ENCODE results near the gene HOXB13. TPM values are rescaled to one million over a fixed set of nuclear protein-coding genes. Genes with fewer than 3 reads are reported as not detected.
"Not testable (repeated sequence)": the region's sequence is repeated elsewhere in the genome, so short reads cannot be mapped to it uniquely, and the experiment has no call there.

The HOXB13 gene
- total RNA-seq, 1 experiment from 2014 or later = 10.2 TPM

DNA sequence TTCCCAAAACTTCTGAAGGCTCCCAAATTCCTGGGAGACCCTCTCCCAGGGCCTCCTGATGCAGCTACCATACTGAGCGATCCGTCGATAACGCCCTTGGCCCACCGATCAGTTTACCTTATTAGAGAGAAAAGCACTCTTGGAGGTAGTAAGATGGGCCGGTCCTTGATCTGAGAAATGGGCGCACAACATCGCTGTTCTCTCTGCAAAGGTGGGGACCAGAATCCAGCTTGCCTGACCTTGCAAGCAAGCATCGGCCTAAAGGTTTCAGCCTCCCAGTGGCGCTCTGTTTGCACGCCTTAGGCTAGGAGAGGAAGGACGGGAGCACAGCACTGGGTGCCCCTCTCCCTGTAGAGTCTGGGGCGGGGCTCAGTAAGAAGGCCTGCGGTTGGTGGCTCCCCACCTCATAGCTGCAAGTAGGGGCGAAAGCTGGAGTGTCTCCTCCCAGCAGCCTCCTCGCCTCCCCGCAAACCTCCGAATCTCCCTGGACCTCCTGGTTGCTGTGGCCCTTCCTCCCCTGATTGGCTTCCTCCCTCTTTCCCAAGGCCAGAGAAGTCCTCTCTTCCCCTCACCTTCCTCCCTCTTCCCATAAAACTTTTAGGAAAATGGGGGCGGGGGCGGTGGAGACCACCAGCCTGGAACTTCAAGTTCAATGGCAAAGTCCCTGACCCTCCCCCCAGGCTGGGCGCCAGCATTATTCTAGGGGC is 6.2 kb downstream of the HOXB13 start, which contains the start of gene PRAC1:
Gene PRAC1, minus strand, starts transcription at position 318 of the 707 bp plus-strand sequence. Its CDS starts 126 bp downstream, at position 192.
- peak within 1 kb of the TSS; percentile 60 for H3K4me3 ChIP-seq
- H3K27me3 ChIP-seq = no peaks in the 10 kb centered on the region
- H3K36me3 ChIP-seq = no peaks in the 10 kb centered on the region; the same call in 1 of the 2 replicates
- DNase-seq = no peak
- no peaks in the 10 kb centered on the region for H3K9me3 ChIP-seq

DNA sequence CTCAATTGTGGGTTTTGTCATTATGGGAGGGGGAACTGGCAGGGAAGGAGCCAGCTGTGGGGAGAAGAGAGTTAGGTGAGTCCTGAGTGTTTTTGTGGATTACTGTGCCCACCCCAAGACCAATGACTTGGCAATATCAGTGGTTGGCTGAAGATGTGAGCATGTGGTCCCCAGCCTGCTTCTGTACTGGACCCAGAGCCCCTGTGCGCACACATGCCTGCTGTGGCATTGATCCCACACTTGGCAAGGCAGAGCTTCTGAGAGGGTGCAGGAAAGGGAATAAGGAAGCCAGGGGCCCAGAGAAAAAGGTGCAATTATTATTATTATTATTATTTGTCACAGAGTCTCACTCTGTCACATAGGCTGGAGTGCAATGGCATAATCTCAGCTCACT is 7.5 kb downstream of the HOXB13 start:
- no peaks in the 10 kb centered on the region; the same call in 1 of the 2 replicates for H3K36me3 ChIP-seq
- no peak overlapping the region for H3K4me3 ChIP-seq
- no peaks in the 10 kb centered on the region for H3K9me3 ChIP-seq
- DNase-seq = peak; percentile 36
- no peaks in the 10 kb centered on the region for H3K27me3 ChIP-seq

DNA sequence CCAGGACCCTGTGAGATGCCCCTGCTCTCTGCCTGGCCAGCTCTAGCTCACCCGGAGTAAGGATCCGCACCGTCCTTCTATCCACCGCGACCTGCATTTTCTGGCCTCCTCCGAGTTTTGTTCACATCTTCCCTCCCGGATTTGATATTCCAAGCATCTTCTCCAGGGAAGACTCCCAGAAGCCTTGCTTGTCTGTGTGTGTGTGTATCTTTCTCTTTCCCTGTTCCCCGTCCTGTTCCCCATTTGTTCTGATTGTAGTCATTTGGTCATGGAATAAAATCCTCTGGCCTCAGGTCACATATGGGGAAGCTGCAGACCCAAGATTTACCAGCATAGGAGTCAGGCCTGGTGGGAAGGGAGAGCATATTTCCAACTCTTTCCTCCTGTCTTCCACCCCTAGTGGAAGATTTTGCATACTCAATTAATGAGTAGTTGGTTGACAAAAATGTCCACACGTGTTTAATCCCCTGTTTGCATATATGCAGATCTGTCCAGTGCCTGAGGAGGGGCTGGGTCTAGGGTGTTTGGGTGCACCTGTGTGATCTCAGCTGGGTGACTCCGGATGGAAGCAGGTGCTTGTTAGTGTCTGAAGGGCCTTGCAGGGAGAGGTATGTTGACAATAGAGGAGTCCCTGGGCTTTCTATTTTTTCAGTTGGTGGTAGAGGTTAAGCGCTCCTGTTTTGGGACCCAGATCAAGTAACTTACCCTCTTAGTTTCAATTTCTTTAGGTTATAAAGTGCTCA is 8.1 kb downstream of the HOXB13 start:
- DNase-seq = no peak
- H3K27me3 ChIP-seq = no peaks in the 10 kb centered on the region
- no peaks in the 10 kb centered on the region for H3K9me3 ChIP-seq
- H3K4me3 ChIP-seq = peak overlapping the region; percentile 54
- H3K36me3 ChIP-seq = no peaks in the 10 kb centered on the region; the same call in 1 of the 2 replicates

DNA sequence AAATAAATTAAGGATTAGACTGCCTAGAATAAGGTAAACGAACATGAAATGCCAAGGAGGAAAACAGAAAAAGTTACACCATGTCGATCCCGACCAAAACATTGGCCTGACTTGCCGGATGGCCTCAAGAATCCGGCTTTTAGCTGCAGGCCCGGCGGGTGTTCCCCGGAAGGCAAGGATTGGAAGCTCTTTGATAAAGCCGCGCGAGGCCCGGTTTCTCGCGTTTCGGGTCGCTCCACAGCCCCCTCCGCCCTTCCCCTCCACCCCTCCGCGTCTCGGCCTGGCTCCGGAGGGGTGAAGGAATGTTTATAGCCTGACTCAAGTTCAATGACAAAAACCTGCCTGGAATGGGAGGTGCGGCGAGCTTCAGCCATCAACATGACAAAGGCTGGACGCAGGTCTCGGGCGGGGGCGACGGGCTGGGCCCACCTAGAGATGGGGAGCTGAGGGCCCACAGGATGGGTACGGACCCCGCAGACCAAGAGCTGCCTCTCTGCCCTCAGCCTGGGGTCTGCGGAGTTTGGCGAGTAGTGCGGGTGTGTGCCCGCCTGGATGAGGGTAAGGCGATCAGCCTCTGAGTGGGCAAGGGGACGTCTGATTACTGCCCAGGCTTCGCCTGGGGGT is 8.8 kb downstream of the HOXB13 start:
- no peaks in the 10 kb centered on the region for H3K9me3 ChIP-seq
- no peaks in the 10 kb centered on the region; the same call in 1 of the 2 replicates for H3K36me3 ChIP-seq
- peak; percentile 89 for DNase-seq
- H3K27me3 ChIP-seq = no peaks in the 10 kb centered on the region
- H3K4me3 ChIP-seq = peak overlapping the region; percentile 54

DNA sequence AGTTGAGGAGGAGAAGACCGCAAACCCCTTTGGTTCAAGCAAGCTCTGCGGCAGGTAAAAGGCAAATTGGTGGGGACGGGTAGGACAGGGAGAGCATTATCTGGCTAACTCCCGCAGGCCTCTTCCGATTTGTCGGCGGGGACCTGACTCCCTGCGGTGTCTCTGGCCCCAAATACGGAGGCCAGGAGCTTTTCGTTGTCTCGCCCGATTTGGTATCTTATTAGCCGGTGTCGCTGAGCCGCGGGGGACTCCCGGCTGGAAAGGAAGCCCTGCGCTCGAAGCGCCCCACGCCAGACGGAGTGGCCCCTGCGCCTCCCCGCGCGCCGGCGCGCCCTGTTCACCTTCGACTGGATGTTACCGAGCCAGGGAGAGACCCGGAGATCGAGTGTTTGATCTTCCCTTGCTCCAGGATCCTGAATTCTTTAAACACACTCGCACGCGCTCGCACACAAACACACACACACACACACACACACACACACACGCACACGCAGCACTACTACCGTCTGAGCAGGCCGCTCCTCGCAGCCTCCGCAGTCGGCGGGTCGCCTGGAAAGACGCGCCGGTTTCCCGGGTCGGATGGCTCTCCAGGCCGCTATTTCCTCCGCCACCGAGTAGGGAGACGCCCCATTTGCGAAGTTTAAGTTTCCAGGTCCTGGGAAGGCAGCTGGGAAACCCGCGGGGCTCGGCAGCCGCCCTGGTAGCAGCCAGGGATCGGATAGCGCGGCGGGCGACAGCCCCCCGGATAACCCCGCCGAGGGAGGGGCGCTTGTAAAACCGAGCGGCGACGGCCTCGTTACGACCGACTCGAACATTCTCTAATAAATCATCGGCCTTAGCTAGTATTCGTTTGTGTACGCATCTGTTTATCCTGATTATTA is 9.5 kb downstream of the HOXB13 start:
- H3K9me3 ChIP-seq = no peaks in the 10 kb centered on the region
- H3K27me3 ChIP-seq = no peaks in the 10 kb centered on the region
- H3K4me3 ChIP-seq = peak overlapping the region; percentile 54
- no peaks in the 10 kb centered on the region; the same call in 1 of the 2 replicates for H3K36me3 ChIP-seq
- peak; percentile 60 for DNase-seq

DNA sequence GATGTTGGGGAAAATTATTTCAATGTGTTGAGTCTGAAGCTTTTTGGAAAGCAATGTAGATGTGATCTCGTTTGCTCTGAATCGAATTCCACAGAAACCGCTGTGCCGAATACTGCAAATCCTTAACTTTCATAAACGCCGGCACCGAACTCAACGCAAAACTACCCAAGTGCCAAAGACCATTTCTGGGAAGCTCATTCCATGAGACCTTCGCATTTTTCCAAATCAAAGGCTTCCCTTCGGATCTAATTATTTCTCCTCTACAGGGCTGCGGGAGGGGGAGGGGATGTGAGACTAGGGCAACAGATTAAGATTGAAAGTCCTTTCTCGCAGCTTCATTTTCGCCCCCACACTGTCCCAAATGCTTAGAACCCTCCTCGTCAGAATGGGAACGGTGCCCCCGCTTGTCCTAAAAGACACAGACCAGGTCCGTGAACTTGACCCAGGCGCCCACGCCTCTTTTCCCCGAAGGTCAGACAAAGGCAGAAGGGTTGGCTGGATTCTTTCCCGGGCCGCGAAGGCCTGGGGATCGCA is 10.3 kb downstream of the HOXB13 start:
- H3K27me3 ChIP-seq = no peaks in the 10 kb centered on the region
- peak; percentile 68 for DNase-seq
- no peaks in the 10 kb centered on the region; the same call in 1 of the 2 replicates for H3K36me3 ChIP-seq
- peak overlapping the region; percentile 54 for H3K4me3 ChIP-seq
- H3K9me3 ChIP-seq = no peaks in the 10 kb centered on the region

DNA sequence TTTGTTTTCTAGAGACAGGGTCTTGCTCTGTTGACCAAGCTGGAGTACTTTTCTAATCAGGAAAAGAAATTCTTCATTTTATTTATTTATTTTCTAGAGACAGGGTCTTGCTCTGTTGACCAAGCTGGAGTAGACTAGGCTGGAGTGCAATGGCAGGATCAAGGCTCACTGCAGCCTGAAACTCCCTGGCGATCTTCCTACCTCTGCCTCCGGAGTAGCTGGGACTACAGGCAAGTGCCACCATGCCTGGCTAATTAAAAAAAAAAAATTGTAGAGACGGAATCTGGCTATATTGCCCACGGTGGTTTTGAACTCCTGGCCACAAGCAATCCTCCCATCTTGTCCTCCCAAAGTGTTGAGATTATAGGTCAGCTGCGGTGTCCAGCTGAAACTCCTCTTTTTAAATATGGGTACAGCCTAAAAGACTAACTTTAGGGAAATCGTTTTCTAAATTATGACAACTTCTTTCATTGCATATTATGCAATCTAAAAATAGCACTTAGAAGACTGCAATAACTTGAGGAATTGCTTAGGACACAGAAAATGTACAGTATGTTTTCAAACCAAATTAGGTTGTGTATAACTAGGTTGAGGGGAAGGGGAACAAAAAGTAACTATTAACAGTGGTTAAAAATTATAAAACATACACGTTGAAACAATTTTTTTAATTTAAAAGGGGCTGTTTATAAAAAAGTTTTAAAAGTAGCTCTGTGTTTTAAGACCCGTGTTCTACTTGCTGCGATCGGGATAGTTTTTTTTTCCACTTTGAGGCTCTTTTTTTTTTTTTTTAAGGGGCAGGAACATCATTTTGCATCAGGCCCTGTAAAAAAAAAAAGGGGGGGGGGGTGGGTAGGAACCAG is 11.0 kb downstream of the HOXB13 start:
- no peak for DNase-seq
- no peaks in the 10 kb centered on the region for H3K36me3 ChIP-seq
- H3K27me3 ChIP-seq = no peaks in the 10 kb centered on the region
- no peaks in the 10 kb centered on the region for H3K9me3 ChIP-seq
- H3K4me3 ChIP-seq = peak overlapping the region; percentile 54

DNA sequence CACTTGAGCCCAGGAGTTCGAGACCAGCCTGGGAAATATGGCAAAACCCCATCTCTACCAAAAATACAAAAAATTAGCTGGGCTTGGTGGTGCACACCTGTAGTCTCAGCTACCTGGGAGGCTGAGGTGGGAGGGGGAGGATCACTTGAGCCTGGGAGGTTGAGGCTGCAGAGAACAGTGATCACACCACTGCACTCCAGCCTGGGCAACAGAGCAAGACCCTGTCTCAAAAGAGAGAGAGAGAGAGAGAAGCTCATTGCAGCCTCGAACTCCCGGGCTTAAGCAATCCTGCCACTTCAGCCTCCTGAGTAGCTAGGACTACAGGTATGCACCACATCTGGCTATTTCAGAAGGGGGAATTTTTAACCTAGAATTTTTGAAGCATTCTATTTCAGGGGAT is 12.0 kb downstream of the HOXB13 start:
- not testable (repeated sequence) for H3K9me3 ChIP-seq, H3K27me3 ChIP-seq, DNase-seq, H3K4me3 ChIP-seq, H3K36me3 ChIP-seq

DNA sequence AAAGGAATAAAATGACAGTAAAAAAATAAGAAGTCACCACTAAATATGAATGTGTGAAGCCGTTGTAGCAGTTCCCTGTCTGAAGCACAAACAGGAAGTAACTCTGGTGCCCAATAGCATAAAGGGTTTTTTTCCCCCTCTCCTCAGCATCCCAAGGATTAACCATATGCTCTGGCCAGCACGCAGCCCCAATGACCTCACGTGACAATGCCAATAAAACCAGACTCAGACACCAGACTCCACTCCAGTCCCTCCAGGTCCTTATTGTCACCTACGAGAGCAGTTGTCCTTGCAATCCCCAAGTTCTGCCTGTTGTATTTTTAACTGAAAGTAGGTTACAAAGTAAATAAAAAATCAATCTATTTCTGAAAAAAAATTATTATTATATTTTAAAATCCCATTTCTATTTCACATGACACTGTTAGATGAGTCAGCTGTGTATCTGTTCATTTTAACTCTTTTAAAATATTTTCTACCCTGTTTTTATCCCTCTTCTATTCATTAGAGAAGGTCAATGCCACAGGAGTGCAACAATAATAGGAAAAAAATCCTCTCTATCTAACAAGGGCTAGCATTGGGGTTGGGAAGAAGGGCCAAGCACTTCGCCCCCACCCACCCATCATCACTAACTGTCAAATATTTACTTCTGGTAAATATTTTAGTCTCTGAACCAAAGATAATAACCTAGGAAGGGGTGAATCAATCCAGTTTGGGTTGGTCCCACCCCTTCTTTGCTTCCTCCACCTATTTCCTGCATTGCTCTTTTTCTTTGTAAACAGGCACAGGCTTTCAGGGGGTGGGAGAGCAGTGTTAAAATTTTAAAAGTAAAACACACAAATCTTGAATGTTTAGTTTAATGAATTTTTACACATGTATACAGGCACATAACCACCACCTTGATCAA is 12.8 kb downstream of the HOXB13 start:
- Histone ChIP-seq H3K4me3 (no peak overlapping the region), H3K27me3 (no peaks in the 10 kb centered on the region), H3K36me3 (no peaks in the 10 kb centered on the region), H3K9me3 (no peaks in the 10 kb centered on the region)
- DNase-seq = peak; percentile 33

DNA sequence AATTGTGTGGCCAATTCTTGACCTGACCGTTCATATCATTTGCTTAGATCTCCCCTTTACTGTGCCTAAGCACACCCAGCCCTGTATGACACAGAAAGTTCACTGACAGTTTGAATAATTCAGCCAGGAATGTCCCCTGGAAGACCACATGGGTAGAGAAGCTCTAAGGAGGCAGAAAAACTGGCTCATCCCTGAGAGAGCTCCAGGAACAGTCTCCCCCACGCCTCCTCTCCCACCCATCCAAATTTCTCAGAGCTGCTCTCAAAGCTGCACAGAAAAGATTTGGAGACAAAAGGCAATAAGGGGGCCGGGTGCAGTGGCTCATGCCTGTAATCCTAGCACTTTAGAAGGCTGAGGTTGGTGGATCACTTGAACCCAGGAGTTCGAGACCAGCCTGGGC is 17.4 kb downstream of the HOXB13 start:
- H3K36me3 ChIP-seq = no peaks in the 10 kb centered on the region
- DNase-seq = no peak
- H3K4me3 ChIP-seq = no peak overlapping the region
- H3K27me3 ChIP-seq = no peaks in the 10 kb centered on the region
- no peaks in the 10 kb centered on the region for H3K9me3 ChIP-seq

DNA sequence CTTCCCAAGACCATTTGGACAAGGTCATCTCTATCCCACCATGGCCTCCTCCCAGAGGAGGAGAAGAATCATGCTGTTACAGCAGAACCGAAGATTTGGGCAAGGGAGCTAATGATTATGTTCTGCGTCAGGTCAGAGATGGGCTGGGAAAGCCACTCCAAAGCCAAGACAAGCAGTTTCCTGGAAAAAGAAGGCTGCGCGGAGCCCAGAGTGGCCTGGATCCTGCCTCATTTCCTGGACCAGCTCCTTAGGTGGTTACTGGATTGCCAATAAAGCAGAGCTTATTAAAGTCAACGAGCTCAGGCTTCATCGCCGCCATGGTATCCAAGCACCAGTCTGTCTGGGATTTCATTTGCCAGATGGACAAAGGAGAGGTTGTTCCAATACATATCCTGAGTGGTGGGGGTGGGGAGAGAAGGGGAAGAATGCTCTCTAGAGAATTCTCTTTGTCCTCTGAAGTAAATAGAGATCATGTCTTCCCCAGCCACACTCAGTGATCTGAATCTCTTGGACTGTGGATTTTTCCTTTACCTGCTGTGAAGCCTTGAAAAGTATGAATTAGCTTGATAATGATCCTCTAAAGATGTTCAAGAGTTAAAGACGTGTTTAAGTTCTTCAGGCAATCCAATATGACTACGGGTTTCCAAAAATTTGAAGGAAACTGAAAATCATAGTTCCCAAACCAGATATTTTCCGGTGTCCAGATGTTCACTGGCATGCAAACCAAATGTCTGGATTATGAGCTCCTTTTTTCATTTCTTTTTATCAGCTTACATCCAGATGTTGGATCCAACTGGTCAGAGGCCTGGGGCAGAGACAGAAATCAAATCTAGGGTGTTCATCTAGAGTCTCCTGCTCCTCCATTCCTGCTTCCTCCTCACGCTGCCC is 23.9 kb downstream of the HOXB13 start:
- H3K4me3 ChIP-seq = no peak overlapping the region
- H3K9me3 ChIP-seq = no peaks in the 10 kb centered on the region
- no peaks in the 10 kb centered on the region for H3K36me3 ChIP-seq
- DNase-seq = no peak
- no peaks in the 10 kb centered on the region; the same call in 1 of the 2 replicates for H3K27me3 ChIP-seq

DNA sequence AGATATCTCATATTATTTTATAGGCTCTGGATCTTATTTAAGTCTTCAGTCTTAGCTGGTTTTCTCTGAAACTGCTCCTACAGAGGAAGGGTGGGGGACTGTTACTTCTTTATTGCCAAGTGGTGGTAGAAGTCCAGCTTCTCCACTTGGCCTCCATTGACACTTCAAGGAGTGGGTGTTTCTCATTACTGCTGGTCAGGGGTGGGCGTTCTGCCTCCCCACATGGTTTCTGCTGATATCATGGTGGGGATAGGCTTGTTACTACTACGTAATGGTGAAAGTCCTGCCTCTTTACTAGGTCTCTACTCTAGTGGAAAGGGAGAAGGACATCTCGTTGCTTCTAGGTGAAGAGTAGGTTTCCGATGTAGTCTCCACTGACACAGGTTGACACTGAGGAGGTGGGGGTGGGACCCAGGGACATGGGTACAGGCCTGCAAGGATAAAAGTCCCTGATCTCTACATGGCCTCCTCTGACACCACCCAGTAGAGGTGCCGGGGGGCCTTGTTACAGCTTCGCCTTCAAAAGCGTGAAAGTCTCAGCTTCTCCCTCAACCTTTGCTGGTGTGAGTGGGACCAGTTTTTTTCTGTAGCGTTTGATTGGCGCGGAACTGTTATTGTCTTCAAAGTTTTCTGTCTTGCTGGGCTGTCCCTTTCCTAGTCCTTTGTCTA is 26.6 kb downstream of the HOXB13 start:
- DNase-seq = no peak
- Histone ChIP-seq H3K27me3 (no peaks in the 10 kb centered on the region; the same call in 1 of the 2 replicates), H3K9me3 (no peaks in the 10 kb centered on the region), H3K4me3 (no peak overlapping the region), H3K36me3 (no peaks in the 10 kb centered on the region)

DNA sequence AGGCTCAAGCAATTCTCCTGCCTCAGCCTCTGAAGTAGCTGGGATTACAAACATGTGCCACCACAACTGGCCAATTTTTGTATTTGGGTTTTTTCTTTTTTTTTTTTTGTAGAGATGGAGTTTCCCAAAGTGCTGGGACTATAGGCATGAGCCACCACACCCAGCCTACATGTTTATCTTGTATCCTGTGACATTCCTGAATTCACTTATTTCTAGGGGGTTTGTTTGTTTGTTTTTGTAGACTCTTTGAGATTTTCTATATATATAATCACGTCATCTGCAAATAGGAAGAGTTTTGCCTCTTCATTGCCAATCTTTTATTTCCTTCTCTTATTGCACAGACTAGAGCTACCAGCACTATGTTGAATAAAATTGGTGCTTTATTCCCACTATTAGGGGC is 35.4 kb downstream of the HOXB13 start:
- Histone ChIP-seq H3K9me3 (no peaks in the 10 kb centered on the region; the same call in 1 of the 2 replicates), H3K36me3 (no peaks in the 10 kb centered on the region), H3K27me3 (no peaks in the 10 kb centered on the region), H3K4me3 (no peak overlapping the region)
- DNase-seq = no peak

All from MG63 (cell line).